Ishikawa (cell line): ENCODE data around the gene SIM2.

Source experiments
- CEBPB ChIP-seq: IDR thresholded peaks from 2 replicates; pipeline ENCODE4 v1.6.1; 2012
- CREB1 ChIP-seq: IDR thresholded peaks from 2 replicates; pipeline ENCODE4 v1.6.1; 2012; ENCODE audit warnings: low read depth
- EGR1 ChIP-seq: IDR thresholded peaks from 2 replicates; pipeline ENCODE4 v1.6.1; 2012
- EP300 ChIP-seq: IDR thresholded peaks from 2 replicates; pipeline ENCODE4 v1.6.1; 2012; ENCODE audit warnings: borderline replicate concordance
- FOXM1 ChIP-seq: IDR thresholded peaks from 2 replicates; pipeline ENCODE4 v1.6.1; 2012; ENCODE audit warnings: low read depth, borderline replicate concordance
- MAX ChIP-seq: IDR thresholded peaks from 2 replicates; pipeline ENCODE4 v1.6.1; 2012
- NFIC ChIP-seq: IDR thresholded peaks from 2 replicates; pipeline ENCODE4 v1.6.1; 2012
- RAD21 ChIP-seq: IDR thresholded peaks from 2 replicates; pipeline ENCODE4 v1.6.1; 2012; ENCODE audit warnings: low read depth
- TAF1 ChIP-seq: IDR thresholded peaks from 2 replicates; pipeline ENCODE4 v1.6.1; 2012; ENCODE audit warnings: low read depth, mild to moderate bottlenecking
- YY1 ChIP-seq: IDR thresholded peaks from 2 replicates; pipeline ENCODE4 v1.6.1; 2012; ENCODE audit warnings: low read depth
- TF ChIP-seq, protein P1 (sequence below): IDR thresholded peaks from 2 replicates; pipeline ENCODE4 v1.6.1; 2012; ENCODE audit warnings: low read depth, mild to moderate bottlenecking

DNA sequence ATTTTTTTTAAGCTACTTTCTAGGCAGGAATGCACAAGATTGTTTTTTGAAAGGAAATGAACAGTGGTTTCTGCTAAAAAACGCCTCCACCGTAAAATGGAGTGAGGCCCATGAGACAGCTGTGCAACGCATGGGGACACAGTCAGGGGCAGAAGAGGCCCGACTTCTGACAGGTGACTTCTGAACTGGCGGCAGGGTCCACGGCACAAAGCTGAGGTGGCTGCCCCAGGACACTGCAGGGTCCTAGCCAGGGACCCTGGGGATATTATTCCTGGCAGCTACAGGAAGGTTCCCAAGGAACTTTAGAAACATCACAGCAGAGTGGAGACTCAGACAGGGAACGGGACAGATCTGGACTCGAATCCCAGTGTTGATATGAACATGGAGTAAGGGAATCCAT lies 75.1 kb downstream of the SIM2 start:
- TF ChIP-seq MAX, result no peak
- no peak for TF ChIP-seq EP300
- TF ChIP-seq EGR1, result no peak
- no peak for TF ChIP-seq NFIC
- TF ChIP-seq, protein P1, sequence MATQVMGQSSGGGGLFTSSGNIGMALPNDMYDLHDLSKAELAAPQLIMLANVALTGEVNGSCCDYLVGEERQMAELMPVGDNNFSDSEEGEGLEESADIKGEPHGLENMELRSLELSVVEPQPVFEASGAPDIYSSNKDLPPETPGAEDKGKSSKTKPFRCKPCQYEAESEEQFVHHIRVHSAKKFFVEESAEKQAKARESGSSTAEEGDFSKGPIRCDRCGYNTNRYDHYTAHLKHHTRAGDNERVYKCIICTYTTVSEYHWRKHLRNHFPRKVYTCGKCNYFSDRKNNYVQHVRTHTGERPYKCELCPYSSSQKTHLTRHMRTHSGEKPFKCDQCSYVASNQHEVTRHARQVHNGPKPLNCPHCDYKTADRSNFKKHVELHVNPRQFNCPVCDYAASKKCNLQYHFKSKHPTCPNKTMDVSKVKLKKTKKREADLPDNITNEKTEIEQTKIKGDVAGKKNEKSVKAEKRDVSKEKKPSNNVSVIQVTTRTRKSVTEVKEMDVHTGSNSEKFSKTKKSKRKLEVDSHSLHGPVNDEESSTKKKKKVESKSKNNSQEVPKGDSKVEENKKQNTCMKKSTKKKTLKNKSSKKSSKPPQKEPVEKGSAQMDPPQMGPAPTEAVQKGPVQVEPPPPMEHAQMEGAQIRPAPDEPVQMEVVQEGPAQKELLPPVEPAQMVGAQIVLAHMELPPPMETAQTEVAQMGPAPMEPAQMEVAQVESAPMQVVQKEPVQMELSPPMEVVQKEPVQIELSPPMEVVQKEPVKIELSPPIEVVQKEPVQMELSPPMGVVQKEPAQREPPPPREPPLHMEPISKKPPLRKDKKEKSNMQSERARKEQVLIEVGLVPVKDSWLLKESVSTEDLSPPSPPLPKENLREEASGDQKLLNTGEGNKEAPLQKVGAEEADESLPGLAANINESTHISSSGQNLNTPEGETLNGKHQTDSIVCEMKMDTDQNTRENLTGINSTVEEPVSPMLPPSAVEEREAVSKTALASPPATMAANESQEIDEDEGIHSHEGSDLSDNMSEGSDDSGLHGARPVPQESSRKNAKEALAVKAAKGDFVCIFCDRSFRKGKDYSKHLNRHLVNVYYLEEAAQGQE, result no peak
- no peak for TF ChIP-seq CEBPB
- no peak for TF ChIP-seq YY1
- TF ChIP-seq RAD21, result no peak
- no peak for TF ChIP-seq TAF1
- no peak for TF ChIP-seq CREB1
- TF ChIP-seq FOXM1, result no peak
